DMS53 (cell line): Measurements from ENCODE around the gene CSKMT.
"Not testable (repeated sequence)": the region's sequence is repeated elsewhere in the genome, so short reads cannot be mapped to it uniquely, and the experiment has no call there.

Experiments
- DNase-seq: peaks from one replicate; lab custom pipeline; 2025; lab: John Stamatoyannopoulos, UW

The CSKMT gene, protein sequence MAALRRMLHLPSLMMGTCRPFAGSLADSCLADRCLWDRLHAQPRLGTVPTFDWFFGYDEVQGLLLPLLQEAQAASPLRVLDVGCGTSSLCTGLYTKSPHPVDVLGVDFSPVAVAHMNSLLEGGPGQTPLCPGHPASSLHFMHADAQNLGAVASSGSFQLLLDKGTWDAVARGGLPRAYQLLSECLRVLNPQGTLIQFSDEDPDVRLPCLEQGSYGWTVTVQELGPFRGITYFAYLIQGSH

DNA sequence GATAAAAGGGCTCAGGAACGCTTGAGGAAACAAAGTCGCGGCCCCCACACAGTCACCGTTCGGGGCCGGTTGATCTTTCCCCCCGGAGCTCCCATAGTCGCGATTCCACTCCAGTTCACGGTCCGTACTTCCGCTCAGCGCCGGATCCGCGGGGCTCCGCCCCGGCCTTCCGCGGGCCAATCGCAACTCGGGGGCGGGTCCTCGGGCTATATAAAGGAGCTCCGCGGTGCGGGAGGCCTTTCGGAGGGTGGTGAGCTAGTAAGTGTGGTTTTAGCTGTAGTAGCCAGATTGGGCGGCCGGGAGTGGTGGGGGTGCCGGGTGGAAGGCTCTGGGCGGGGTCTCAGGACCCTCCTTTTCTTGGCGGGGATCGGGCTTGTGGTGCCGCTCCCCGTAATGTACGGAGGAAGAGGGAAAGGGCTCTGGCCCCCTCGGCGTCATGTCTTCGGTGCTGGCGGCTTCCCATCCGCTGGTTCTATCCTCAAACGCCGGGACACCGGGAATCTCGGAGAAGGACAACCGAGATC is at the start of gene CSKMT, which contains the start of gene C11orf98:
Gene CSKMT, plus strand, starts transcription at position 238 of the 524 bp plus-strand sequence. CDS start 568 bp downstream, outside the sequence.
Gene C11orf98, minus strand, starts transcription at position 136 of the 524 bp plus-strand sequence. Its CDS starts 41 bp downstream, at position 95.
- peak; percentile 96 for DNase-seq

DNA sequence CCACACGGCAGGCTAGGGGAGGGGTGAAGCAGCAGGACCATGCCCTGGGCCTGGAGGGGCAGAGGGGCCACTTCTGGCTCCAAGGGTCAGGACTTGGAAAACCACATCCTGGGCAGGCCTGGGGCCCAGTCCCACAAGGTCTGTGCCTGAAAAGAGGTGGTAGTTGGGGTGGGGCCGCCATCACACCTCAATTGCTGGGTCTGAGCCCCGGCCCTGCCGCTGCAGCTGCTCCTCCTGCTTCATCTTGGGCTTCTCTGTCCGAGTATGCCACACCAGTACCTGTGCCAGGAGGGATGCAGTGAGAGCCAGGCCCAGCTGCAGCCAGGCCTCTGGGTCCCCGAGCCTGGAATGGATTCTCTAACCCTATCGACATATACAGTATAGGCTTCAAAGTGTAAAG is 49.6 kb upstream of the CSKMT start:
- no peak for DNase-seq

- DNase-seq = not testable (repeated sequence)
These were observed 48.2 kb upstream of the CSKMT start for GRCh38 chr11:62616957-62617356.

DNA sequence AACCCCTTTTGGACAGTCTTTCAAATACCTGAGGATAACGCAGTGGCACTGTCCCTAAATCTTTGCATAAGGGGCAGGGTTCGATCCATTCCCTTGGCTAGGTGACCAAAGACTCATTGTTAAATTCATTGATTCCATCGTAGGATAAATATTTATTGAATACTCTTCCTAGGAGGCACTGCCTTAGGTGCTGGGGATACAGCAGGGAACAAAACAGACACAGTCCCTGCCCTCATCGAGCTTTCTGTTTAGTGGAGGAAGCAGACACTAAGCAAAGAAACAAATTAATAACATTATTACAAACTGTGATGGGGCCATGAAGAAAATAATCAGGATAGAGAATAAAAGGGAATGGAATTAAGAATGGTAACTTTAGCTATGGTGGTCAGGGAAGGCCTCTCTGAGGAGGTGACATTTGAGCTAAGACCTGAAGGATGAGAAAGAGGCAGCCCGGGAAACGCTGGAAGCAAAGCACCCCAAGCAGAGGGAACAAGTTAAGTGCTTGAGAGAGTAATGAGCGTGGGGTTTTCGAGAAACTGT is 44.0 kb upstream of the CSKMT start:
- DNase-seq = no peak

DNA sequence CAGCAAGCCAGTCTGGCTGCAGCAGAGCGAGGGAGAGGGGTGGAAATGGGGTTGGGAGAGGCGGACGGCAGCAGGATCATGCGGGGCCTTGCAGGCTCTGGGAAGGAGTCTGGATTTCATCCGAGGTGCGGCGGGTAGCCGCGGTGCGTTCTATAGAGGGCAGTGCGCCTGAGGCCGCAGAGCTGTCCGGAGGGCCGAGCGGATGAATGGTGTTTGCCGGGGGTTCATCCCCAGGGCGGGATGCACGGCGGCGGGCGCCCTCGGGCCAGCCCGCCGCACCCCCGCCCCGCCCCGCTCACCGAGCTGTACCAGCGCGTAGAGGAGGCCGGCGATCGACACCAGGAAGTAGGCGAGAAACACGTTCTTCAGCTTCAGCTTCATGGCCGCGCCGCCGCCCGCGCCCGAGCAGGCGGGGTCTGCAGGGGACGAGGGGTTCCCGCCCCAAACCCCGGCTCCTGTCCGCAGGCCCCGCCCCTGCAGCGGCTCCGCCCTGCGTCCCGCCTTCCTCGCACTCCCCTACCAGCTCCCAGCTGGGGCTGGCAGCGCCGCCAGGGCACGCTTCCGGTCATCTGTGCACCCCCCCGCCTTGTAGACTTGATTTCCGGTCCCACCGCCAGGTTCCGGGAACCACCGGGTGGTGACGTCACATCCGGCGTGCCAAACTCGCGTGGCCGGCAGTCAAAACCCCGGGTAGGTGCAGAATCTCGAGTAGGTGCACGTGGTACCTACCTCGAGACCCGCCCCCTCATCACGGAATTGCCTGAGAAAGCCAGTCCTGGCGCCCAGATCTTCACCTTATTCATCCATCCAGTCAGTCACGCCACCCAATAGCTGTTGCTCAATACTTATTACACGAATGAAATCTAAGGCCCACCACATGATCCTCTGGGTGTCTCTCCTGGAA is 43.3 kb upstream of the CSKMT start, which contains the start of gene B3GAT3:
Gene B3GAT3, minus strand, starts transcription at position 420 of the 904 bp plus-strand sequence. Its CDS starts 39 bp downstream, at position 381.
- DNase-seq = peak; percentile 100

GRCh38 chr11:62622476-62623089 is 42.5 kb upstream of the CSKMT start:
- DNase-seq = no peak

DNA sequence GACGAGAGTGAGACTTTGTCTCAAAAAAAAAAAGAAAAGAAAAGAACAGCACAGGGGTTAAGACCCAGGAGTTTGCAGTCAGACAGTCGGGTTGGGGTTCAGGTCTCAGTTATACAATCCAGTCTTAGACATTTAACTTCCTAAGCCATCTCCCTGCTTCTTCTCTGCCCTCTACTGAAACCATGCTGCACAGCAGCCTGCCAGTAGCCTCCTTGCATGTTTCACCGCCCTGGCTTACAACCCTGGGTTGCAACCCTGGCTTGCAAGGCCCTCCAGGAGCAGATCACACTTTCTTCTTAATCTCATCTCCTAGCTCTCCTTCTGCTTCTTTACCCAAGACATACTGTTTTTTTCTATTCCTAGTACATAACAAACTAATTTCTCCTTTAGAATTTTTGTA is 37.4 kb upstream of the CSKMT start:
- no peak for DNase-seq

DNA sequence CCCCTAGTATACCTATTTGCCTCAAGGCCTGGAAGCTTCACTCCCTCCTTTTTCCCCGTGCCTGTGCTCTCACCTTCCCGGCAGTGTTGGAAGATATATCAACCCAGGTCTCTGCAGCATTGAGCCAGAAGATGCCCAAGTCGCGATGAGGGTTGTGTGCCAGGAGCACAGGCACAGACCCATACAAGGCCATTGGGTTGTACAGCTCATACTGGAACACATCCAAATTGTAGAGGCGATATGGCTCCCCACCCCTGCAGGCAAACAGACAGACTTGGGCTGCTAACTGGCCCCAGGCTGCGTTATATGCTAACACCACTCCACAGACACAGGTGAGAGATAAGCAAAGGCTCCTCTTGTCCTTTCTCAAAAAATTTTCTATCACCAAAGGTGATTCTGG is 32.6 kb upstream of the CSKMT start:
- DNase-seq = no peak

GRCh38 chr11:62644220-62644619 is 20.9 kb upstream of the CSKMT start:
- no peak for DNase-seq

GRCh38 chr11:62645671-62645945 is 19.5 kb upstream of the CSKMT start:
- no peak for DNase-seq

DNA sequence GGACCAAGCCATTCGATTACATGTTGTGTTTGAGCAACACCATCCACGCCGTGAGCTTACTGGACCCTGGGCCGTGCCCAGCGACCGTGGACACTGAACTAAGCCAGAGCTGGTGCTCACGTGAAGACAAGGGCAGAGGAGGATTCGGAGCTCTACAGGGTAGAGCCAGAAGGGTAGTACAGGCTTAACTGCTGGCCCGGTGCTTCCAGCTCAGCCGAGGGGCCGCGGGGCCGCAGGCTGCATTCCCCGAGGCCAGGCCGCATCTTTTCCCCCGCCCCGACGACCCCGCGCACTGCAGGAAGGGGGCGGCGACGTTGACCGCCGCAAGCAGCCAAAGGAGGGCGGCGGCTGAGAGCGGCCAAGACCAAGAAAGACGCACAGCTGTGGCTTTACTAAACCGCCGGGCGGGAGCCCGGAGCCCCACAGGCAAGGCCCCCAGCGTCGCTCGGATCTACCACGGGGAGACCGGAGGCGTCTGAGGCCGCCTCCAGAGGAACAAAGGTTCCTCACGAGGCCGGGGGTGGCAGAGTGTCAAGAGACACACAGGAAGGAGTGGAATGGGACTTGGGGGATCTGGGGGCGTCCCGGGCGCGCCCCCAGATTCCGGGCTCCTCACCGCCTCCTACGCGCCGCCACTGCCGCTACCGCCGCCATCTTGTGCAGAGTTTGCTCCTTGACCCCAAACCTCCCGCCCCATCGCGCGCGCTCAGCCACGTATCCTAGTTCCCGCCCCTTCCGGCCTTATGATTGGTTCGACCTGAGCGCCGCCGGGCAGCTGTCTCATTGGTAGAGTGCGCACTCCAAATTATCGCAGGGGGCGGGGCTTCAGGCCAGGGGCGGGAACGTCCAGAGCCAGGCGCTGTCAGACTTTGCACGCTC is 18.9 kb upstream of the CSKMT start, which contains the start of gene GANAB:
Gene GANAB, minus strand, starts transcription at position 668 of the 879 bp plus-strand sequence. Its CDS starts 14 bp downstream, at position 654.
- DNase-seq = peak; percentile 99

GRCh38 chr11:62646825-62647608 is 18.1 kb upstream of the CSKMT start:
- DNase-seq = no peak

DNA sequence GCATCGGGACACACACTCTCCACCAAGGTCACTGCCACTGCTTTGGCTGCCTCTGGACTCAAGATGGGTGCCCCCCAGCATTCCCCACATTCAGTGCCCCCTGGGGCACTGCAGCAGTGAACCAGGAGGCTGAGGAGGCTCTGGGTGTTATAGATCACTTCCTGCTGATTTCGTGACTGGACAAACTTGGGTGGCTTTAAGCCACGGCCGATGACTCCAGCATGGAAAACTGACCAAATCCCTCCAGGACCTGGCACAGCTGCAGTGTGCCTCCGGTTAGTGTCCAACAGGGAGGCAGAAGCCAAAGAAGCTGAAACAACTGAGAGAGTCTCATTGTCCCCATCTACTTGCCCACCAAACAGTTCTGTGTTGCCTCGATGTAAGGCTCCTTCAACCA is 17.5 kb upstream of the CSKMT start:
- no peak for DNase-seq

DNA sequence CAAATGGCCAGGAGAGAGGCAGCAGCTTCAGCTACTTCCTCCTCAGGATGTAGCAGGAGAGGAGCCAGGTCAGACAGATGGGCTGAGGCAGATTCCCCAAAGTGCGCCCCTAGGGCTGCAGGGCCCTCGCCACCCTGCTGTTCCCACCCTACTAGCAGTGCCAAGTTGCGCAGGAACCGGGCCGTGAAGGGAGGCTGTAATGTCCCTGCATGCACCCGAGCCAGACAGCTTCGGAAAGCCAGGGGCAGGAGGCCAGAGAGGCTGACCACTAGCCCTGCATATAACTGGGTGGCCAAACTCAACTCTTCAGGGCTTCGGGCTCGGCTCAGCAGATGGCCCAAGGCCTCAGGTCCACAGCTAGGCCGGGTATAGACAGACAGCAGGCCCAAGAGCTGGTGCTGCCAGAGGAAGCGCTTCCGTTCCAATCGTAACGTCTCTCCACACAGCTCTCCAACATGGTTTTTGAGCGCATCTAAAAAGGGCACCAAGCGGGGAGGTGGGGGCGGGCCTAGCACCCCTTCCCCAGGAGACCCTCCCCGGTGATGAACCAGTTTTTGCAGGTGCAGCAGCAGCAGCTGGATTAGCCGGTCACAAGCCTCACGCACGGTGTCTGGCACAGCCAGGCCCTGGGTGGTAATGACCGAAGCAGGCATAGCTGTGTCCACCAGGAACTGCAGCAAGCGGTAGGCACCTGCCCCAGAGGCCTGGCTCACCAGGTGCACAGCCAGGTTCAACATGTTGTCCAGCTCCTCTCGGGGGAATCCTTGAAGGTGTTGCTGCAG is 16.7 kb upstream of the CSKMT start:
- DNase-seq = no peak

DNA sequence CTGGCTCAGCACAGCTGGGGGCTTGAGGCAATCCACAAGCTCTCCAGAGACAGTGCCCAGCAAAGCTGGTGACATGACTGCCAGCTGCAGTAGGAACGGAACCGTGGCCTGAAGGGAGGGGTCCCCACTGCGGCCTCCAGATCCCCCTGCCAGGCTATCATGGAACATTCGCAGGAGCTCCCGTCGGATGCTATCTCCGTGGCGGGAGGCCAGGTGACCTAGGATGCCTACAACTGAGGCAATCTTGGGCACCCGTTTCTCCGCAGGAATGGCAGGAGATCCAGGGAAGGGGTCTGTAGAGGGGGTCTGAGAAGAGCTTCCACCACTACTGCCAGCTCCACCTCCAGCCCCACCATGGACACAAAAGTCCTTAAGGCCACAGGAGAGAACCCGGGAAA is 16.1 kb upstream of the CSKMT start:
- DNase-seq = no peak

DNA sequence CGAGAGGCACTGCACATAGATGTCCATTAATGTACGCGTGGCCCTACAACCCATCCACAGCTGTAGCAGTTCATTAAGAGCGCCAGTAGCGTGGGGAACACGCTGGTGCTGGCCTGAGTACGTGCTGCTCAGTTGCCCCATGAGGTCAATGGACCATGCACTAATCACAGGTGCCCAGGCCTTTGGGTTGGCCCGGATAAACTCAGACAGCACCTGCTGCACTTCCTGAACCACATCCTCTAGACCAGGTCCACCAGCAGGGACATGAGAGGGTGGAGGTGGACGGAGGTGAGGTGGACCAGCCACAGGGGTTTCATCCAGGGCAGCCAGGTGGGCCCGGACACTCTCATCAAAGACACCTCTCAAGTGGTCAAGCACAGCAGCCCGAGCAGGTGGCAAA is 15.6 kb upstream of the CSKMT start:
- DNase-seq = no peak

GRCh38 chr11:62650283-62650682 is 14.8 kb upstream of the CSKMT start:
- DNase-seq = not testable (repeated sequence)

DNA sequence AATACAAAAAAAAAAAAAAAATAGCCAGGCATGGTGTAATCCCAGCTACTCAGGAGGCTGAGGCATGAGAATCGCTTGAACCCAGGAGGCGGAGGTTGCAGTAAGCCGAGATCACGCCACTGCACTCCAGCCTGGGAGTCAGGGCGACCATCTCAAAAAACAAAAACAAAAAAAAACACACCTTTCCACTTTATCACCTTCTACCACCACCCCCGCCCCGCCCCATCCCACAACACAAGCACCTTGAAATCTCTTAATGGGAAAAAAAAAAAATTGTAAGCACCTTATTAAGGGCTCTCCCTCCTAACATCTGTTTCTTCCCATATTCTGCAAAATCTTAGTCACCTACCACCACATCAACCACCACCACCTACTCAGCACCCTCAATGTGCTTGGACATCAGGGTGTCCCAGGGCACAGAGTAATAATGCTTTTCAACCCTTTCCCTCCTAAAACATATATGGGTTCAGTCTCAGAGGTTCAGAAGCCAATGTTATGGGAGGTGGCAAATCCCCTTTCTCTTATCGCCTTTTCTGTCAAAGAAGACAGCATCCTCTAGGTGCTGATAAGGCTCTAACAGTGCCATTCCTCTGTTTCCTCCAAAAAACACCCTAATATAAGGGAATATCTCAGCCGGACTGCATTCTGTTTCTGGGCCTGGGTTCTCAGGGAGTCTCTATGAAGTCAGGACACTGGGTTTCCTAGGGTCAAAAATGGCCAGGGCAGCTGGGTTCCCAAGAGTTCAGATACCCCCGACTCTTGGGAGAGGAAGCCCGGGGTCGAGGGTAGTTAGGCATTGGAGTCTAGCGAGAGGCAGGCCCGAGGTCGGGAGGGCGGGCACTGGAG is 12.7 kb upstream of the CSKMT start:
- DNase-seq = no peak

GRCh38 chr11:62654297-62654696 is 10.8 kb upstream of the CSKMT start:
- DNase-seq = no peak
